BJ (cell line): ENCODE data around the gene DDX59. TPM values are rescaled to one million over a fixed set of nuclear protein-coding genes. Genes with fewer than 3 reads are reported as not detected.

Source experiments
- CTCF ChIA-PET: fragments of 350-600 bp; formaldehyde crosslinking; extraction: SDS; loops from one replicate; lab custom pipeline; 2021; ENCODE audit warnings: antibody characterized with exemption, inconsistent platforms; lab: Yijun Ruan, JAX
- POLR2A ChIA-PET: fragments of 300-600 bp; sonication (Branson Sonifier 250); formaldehyde crosslinking; extraction: SDS; loops from one replicate; lab custom pipeline; 2021; ENCODE audit warnings: antibody characterized with exemption; lab: Charles Lee
- DNase-seq: peaks from one replicate; pipeline ENCODE4 v3.0.0-alpha.2; 2011; ENCODE audit warnings: low read depth
- H3K27me3 ChIP-seq: 2 replicates; pipeline ENCODE4 v1.6.0; 2011; ENCODE audit warnings: low read length; ENCODE audit not compliant: control insufficient read depth, insufficient read depth
- H3K36me3 ChIP-seq: 2 replicates; pipeline ENCODE4 v1.5.1; 2011; ENCODE audit warnings: low read length; ENCODE audit not compliant: control insufficient read depth, insufficient read depth
- H3K4me3 ChIP-seq: 2 replicates; pipeline ENCODE4 v1.5.1; 2011; ENCODE audit warnings: low read depth, mild to moderate bottlenecking, control low read depth, low read length
- polyA plus RNA-seq: library from polyadenylated mRNA; depleted of rRNA; stranded (reverse); fragments of >200 nt; gene quantifications from 2 replicates; pipeline ENCODE4 v1.2.3, GENCODE V29; 2011
- TF ChIP-seq, protein P1 (sequence below): IDR thresholded peaks from 2 replicates; pipeline ENCODE4 v1.5.1; 2011; ENCODE audit warnings: low read depth, mild to moderate bottlenecking, control low read depth, inconsistent platforms, low read length, moderate library complexity; ENCODE audit not compliant: insufficient read depth

DDX59 gene
- polyA plus RNA-seq, 1 experiment = 14.0 TPM

DNA sequence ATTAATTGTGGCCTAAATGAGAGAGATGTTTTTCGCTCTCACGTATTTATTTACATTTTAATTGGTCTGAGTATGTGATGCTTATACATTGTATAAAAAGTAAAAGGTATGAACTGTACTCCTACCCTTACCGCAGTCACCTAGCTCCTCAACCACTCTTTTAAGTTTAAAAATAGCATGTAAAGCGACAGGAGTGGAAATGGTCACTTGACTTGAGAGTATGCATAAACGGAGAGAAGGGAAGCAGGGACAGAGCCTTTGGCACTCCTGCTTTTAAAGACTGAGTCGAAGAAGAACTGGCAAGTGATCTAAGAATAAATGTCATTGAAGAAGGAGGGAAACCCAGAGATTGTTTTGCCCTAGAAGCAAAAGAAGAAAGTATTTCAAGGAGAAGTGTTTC, 11.5 kb upstream of the DDX59 start:
- H3K36me3 ChIP-seq = no peaks in the 10 kb centered on the region
- ChIA-PET CTCF (no interaction called here), POLR2A (interaction anchor here (0.5 kb wide), 1 partner anchor 11 kb away, joined by 3 read pairs; no protein-coding TSS in a partner anchor)
- no peak overlapping the region for H3K4me3 ChIP-seq
- H3K27me3 ChIP-seq = no peaks in the 10 kb centered on the region
- TF ChIP-seq, protein P1, sequence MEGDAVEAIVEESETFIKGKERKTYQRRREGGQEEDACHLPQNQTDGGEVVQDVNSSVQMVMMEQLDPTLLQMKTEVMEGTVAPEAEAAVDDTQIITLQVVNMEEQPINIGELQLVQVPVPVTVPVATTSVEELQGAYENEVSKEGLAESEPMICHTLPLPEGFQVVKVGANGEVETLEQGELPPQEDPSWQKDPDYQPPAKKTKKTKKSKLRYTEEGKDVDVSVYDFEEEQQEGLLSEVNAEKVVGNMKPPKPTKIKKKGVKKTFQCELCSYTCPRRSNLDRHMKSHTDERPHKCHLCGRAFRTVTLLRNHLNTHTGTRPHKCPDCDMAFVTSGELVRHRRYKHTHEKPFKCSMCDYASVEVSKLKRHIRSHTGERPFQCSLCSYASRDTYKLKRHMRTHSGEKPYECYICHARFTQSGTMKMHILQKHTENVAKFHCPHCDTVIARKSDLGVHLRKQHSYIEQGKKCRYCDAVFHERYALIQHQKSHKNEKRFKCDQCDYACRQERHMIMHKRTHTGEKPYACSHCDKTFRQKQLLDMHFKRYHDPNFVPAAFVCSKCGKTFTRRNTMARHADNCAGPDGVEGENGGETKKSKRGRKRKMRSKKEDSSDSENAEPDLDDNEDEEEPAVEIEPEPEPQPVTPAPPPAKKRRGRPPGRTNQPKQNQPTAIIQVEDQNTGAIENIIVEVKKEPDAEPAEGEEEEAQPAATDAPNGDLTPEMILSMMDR = no peak
- no peak for DNase-seq

DNA sequence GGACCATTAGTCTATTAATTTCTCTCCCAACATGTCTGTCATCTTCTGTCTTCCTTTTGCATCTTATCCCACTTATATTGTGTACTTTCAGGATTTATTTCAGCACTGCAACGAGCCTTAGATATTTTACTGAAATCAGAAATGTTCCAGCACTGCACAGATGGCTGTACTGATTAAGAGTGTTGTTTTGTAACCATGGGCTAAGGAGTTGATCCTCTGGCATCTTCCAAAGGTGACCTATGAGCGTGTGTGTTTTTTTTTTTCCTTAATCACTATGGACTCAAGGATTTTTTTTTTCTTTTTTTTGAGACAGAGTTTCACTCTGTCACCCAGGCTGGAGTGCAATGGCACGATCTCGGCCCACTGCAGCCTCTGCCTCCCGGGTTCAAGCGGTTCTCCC, 7.1 kb upstream of the DDX59 start:
- no peak overlapping the region for H3K4me3 ChIP-seq
- H3K36me3 ChIP-seq = no peaks in the 10 kb centered on the region
- CTCF ChIA-PET = interaction anchor here (0.6 kb wide), 1 partner anchor 122 kb away, joined by 3 read pairs; no protein-coding TSS in a partner anchor
- H3K27me3 ChIP-seq = no peaks in the 10 kb centered on the region
- TF ChIP-seq, protein P1 = no peak
- POLR2A ChIA-PET = no interaction called here
- DNase-seq = no peak

DNA sequence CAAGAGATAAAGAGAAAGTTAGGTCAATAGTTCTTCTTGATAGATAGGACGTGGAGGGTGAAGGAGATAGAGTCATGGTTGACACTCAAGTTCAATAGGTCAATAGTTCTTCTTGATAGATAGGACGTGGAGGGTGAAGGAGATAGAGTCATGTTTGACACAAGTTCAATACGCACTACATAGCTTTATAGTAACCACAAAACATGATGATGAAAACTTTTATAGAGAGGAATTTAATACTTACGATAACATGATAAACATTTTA, 5.8 kb upstream of the DDX59 start:
- TF ChIP-seq, protein P1 = no peak
- Histone ChIP-seq H3K36me3 (no peaks in the 10 kb centered on the region), H3K27me3 (no peaks in the 10 kb centered on the region), H3K4me3 (no peak overlapping the region)
- CTCF ChIA-PET = interaction anchor here (0.8 kb wide), 1 partner anchor 24 kb away, joined by 3 read pairs; no protein-coding TSS in a partner anchor
- POLR2A ChIA-PET = no interaction called here
- no peak for DNase-seq

DNA sequence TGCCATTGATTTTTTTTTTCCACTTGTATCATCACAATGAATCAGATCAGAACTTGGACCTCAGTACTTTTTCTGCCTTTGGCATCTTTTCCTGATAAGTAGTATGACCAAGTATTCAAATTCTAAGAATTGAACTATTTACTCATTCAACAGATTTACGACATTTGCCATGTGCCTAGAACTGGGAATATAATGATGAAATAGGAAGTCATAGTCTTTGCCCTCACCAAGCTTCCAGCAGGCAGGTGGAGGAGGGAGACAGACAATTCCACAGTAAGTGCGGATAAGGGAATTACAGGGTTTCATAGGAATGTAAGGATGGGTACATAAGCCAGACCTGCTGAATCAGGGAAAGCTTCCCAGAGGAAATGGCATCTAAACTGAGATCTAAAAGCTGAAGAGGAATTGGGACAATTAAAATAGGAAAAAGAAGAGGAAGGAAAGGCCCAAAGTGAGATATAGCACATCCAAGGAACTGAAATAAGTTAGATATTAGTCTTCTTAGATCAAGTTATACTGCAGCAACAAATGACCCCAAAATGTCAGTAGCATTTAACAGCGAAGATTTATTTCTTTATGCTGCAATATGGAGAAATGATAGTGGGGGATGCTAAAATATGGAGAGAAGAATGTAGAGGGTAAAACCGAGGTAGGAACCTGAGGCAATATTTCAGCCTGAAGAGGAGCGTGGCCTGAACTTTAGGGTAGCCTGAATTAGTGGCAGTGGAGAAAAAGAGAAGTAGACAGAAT, 5.3 kb upstream of the DDX59 start:
- Histone ChIP-seq H3K27me3 (no peaks in the 10 kb centered on the region), H3K4me3 (no peak overlapping the region), H3K36me3 (no peaks in the 10 kb centered on the region)
- POLR2A ChIA-PET = no interaction called here
- no peak for DNase-seq
- TF ChIP-seq, protein P1 = no peak
- CTCF ChIA-PET = interaction anchor here (0.7 to 1.4 kb wide), 2 partner anchors 22 to 51 kb away, joined by 3 to 4 read pairs; no protein-coding TSS in a partner anchor

DNA sequence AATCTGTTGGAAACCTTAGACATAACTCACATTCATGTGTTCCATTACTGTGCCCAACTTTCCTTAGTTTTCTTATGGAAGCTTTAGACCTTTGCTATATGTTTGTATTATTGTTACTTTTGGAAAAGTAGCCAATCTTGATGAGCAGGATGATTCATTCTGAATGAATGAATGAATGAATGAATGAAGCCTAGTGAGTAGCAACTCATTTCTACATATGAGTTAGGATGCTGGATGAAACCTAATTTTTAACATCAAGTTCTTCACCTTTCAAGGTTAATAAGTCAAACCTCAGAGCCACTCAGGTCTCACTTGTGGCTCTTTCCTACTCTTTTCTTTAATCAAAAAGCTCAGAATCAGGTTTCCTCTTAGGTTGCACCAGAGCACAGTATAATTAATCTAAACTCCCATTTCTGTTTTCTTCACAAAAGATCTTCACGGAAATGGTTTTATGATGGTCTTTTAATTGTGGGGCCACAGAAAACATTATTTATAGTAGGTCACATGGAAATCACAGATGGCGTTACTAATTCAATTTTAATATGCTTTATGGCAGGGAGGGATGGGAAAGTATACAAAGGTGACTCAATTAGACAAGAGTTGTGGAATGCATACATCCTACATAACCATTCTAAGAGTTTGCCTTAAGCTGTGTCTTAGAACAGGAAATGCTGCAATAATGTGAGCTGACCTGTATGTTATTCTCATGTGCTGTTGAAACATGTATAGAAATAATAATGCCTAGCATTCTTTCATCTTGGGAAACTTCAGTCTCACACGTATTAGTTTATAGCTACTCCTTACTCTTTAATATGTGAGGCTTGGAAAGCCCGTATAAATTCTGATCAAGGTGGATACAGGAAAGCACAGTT, 4.5 kb upstream of the DDX59 start:
- ChIA-PET POLR2A (no interaction called here), CTCF (interaction anchor here (0.7 to 1.4 kb wide), 2 partner anchors 23 to 51 kb away, joined by 3 to 4 read pairs; no protein-coding TSS in a partner anchor)
- H3K36me3 ChIP-seq = no peaks in the 10 kb centered on the region
- DNase-seq = no peak
- H3K27me3 ChIP-seq = no peaks in the 10 kb centered on the region
- TF ChIP-seq, protein P1 = no peak
- H3K4me3 ChIP-seq = no peak overlapping the region
